Measurements from ENCODE around the gene SIGLEC14.
A peak's percentile ranks its signal among the peaks of the same experiment; 100 is the strongest.
"Not testable (repeated sequence)": the region's sequence is repeated elsewhere in the genome, so short reads cannot be mapped to it uniquely, and the experiment has no call there.

Gene SIGLEC14

DNA sequence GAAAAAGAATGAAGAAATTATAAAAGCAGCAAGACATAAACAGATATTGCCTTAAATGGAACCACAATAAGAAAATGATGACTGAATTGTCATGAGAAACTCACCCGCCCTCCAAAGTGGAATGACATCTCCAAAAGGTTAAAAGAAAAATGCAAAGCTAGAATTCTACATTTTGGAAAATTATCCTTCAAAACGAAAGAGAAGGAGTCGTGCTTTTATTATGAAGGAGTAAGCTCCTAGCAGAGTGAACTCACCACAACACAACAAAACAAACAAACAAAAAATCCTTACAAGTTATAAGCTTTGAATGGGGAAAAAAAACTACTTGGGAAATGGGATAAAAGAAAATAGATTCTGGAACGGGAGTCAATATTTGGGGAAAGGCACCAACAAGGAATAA is 6.7 kb downstream of the SIGLEC14 start:
- Histone ChIP-seq H3K36me3 (ENCODE audit: insufficient read depth, low read length) (no peaks in the 10 kb centered on the region), H3K27me3 (ENCODE audit: insufficient read depth, low read length, poor library complexity) (no peaks in the 10 kb centered on the region), H2AFZ (ENCODE audit: low read depth, low read length) (no peak overlapping the region), H3K4me2 (ENCODE audit: insufficient read depth, low read length) (no peak overlapping the region), H3K79me2 (ENCODE audit: insufficient read depth, low read length) (no peaks in the 10 kb centered on the region), H3K9me3 (ENCODE audit: insufficient read depth, low read length, severe bottlenecking) (no peaks in the 10 kb centered on the region), H4K20me1 (ENCODE audit: insufficient read depth, low read length) (no peaks in the 10 kb centered on the region), H3K4me3 (ENCODE audit: low read depth in 1 of 2, low read length in 2 of 2) (no peak overlapping the region), H3K27ac (ENCODE audit: low read length) (no peak overlapping the region), H3K4me1 (ENCODE audit: insufficient read depth, low read length) (no peaks in the 10 kb centered on the region), H3K9ac (ENCODE audit: low read depth, low read length) (no peak overlapping the region)
- TF ChIP-seq EZH2 (IDR thresholded peaks at IDR 0.05; ENCODE audit: borderline replicate concordance, low read depth, low read length, severe bottlenecking) (no peak), CTCF (IDR thresholded peaks at IDR 0.05; ENCODE audit: borderline replicate concordance, extremely low read depth, low read length, poor library complexity, severe bottlenecking) (no peak)
- DNase-seq (no peak), ATAC-seq (ENCODE audit: insufficient read depth, low read depth) (no peak)

DNA sequence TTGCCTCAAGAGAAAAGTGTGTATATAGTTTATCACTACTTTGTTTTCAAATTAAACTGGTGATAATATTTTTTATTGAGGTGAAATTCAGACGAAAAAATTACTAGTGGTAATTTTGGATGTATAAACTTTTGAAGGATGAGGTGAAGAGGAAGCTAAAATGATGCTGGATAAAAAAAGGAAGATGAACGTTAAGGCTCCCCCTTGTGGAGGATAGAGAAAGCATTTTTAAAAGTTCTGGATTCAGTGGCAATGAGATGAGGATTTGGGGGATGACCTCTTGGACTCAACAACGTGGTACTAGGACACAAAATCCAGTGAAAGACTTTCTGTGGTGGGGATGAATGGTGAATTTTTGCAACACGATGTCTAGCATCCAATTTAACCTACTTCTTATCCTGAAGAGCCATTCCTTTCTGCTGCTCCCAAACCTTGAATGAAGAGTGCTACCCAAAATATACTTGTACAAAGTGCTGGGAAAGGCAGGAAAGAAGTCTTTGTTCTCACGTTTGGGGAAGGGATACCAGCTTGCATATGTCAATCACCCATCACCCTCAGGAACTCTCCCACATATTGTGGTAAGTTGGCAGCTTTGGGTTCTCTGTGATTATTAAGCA is 9.2 kb downstream of the SIGLEC14 start:
- Histone ChIP-seq H4K20me1 (ENCODE audit: insufficient read depth, low read length) (no peaks in the 10 kb centered on the region), H3K79me2 (ENCODE audit: insufficient read depth, low read length) (no peaks in the 10 kb centered on the region), H3K36me3 (ENCODE audit: insufficient read depth, low read length) (no peaks in the 10 kb centered on the region), H3K27me3 (ENCODE audit: insufficient read depth, low read length, poor library complexity) (no peaks in the 10 kb centered on the region), H3K4me1 (ENCODE audit: insufficient read depth, low read length) (no peaks in the 10 kb centered on the region), H3K9me3 (ENCODE audit: insufficient read depth, low read length, severe bottlenecking) (no peaks in the 10 kb centered on the region), H3K27ac (ENCODE audit: low read length) (no peak overlapping the region), H3K4me3 (ENCODE audit: low read depth in 1 of 2, low read length in 2 of 2) (no peak overlapping the region), H3K9ac (ENCODE audit: low read depth, low read length) (no peak overlapping the region), H2AFZ (ENCODE audit: low read depth, low read length) (no peak overlapping the region), H3K4me2 (ENCODE audit: insufficient read depth, low read length) (no peak overlapping the region)
- DNase-seq, result no peak
- no peak for ATAC-seq (ENCODE audit: insufficient read depth, low read depth)
- TF ChIP-seq CTCF (IDR thresholded peaks at IDR 0.05; ENCODE audit: borderline replicate concordance, extremely low read depth, low read length, poor library complexity, severe bottlenecking) (peak; percentile 69), EZH2 (IDR thresholded peaks at IDR 0.05; ENCODE audit: borderline replicate concordance, low read depth, low read length, severe bottlenecking) (no peak)

GRCh38 chr19:51632126-51632525 is 14.5 kb downstream of the SIGLEC14 start:
- H3K4me1 ChIP-seq (ENCODE audit: insufficient read depth, low read length), result no peaks in the 10 kb centered on the region
- H3K9me3 ChIP-seq (ENCODE audit: insufficient read depth, low read length, severe bottlenecking), result no peaks in the 10 kb centered on the region
- no peaks in the 10 kb centered on the region for H3K36me3 ChIP-seq (ENCODE audit: insufficient read depth, low read length)
- no peak overlapping the region for H3K4me2 ChIP-seq (ENCODE audit: insufficient read depth, low read length)
- ATAC-seq (ENCODE audit: insufficient read depth, low read depth) (no peak), DNase-seq (no peak)
- H3K9ac ChIP-seq (ENCODE audit: low read depth, low read length), result no peak overlapping the region
- TF ChIP-seq CTCF (IDR thresholded peaks at IDR 0.05; ENCODE audit: borderline replicate concordance, extremely low read depth, low read length, poor library complexity, severe bottlenecking) (no peak), EZH2 (IDR thresholded peaks at IDR 0.05; ENCODE audit: borderline replicate concordance, low read depth, low read length, severe bottlenecking) (no peak)
- peaks cover 5% of the 10 kb centered on the region for H3K27me3 ChIP-seq (ENCODE audit: insufficient read depth, low read length, poor library complexity)
- no peaks in the 10 kb centered on the region for H3K79me2 ChIP-seq (ENCODE audit: insufficient read depth, low read length)
- H2AFZ ChIP-seq (ENCODE audit: low read depth, low read length), result no peak overlapping the region
- no peaks in the 10 kb centered on the region for H4K20me1 ChIP-seq (ENCODE audit: insufficient read depth, low read length)
- no peak overlapping the region for H3K4me3 ChIP-seq (ENCODE audit: low read depth in 1 of 2, low read length in 2 of 2)
- H3K27ac ChIP-seq (ENCODE audit: low read length), result no peak overlapping the region

DNA sequence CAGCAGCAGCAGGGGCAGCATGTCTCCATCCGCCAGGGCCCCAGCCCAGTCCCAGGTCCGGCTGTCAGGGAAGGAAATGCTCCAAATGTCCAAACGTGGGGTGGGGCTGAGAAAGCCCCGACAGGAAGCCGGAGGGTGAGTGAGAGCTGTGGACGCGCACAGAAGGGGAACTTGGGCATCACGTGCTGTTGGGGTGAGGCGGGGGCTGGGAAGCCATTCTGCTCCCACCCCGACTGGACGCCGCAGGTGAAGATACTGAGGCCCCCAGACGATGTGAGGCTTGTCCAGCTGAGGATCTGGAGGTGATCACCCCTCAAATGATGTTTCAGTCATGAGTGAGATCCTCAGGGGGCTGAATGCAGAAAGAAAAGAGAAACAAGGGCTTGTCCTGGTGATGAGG is 16.3 kb downstream of the SIGLEC14 start, which contains the start of gene SIGLEC5:
SIGLEC5 (minus strand) TSS at position 87 of the 400 bp plus-strand sequence; CDS start at position 21, 66 bp downstream.
- H3K9me3 ChIP-seq (ENCODE audit: insufficient read depth, low read length, severe bottlenecking); H3K27me3 ChIP-seq (ENCODE audit: insufficient read depth, low read length, poor library complexity); DNase-seq; H2AFZ ChIP-seq (ENCODE audit: low read depth, low read length); H3K27ac ChIP-seq (ENCODE audit: low read length); H3K4me3 ChIP-seq (ENCODE audit: low read depth in 1 of 2, low read length in 2 of 2); H3K36me3 ChIP-seq (ENCODE audit: insufficient read depth, low read length); H3K79me2 ChIP-seq (ENCODE audit: insufficient read depth, low read length); H3K4me2 ChIP-seq (ENCODE audit: insufficient read depth, low read length); H4K20me1 ChIP-seq (ENCODE audit: insufficient read depth, low read length); H3K9ac ChIP-seq (ENCODE audit: low read depth, low read length); ATAC-seq (ENCODE audit: insufficient read depth, low read depth); H3K4me1 ChIP-seq (ENCODE audit: insufficient read depth, low read length): not testable (repeated sequence)

Data from DND-41 (cell line).